Measurements from ENCODE around the gene SMOC1.

Gene SMOC1

DNA sequence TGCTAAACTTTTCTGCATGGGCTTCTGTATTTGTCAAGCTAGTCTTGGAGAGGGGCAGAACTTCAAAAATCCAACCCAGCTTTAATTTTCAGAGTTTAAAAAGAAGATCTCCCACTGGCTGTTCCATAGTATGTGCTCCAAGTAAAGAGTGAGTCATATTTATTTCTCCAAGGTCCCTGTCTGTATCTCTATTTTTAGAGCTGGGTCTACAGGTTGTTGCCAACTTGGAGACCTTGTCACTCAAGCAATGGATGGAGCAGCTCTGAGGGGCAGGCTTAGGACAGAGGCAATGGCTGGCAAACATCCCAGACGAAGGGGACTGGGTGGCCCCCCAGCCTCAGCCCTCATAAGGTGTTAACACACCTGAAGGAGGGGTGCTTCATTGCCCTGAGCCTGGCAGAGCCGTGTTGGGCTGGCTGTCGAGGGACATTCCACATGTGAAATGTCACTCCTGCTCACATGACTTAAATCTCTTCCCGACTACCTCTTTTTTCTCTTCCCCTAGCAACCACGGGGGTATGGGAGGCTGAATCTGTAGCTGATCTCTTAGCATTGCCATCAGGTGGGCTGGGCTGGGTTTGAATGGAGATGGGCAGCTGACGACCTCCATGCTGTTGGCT lies 103.1 kb downstream of the SMOC1 start:
- Mint-ChIP-seq H3K36me3 (ENCODE audit: low read depth) (peaks cover 95% of the 10 kb centered on the region), H3K27me3 (ENCODE audit: low read depth, poor library complexity) (peaks cover 14% of the 10 kb centered on the region), H3K4me3 (no peak overlapping the region), H3K9me3 (peaks cover 5% of the 10 kb centered on the region), H3K27ac (no peak overlapping the region), H3K4me1 (peaks cover 38% of the 10 kb centered on the region)
- TF ChIP-seq, protein P1, sequence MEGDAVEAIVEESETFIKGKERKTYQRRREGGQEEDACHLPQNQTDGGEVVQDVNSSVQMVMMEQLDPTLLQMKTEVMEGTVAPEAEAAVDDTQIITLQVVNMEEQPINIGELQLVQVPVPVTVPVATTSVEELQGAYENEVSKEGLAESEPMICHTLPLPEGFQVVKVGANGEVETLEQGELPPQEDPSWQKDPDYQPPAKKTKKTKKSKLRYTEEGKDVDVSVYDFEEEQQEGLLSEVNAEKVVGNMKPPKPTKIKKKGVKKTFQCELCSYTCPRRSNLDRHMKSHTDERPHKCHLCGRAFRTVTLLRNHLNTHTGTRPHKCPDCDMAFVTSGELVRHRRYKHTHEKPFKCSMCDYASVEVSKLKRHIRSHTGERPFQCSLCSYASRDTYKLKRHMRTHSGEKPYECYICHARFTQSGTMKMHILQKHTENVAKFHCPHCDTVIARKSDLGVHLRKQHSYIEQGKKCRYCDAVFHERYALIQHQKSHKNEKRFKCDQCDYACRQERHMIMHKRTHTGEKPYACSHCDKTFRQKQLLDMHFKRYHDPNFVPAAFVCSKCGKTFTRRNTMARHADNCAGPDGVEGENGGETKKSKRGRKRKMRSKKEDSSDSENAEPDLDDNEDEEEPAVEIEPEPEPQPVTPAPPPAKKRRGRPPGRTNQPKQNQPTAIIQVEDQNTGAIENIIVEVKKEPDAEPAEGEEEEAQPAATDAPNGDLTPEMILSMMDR (IDR thresholded peaks at IDR 0.05), result no peak
- no peak for DNase-seq

GRCh38 chr14:69982886-69983285 lies 103.7 kb downstream of the SMOC1 start:
- Mint-ChIP-seq H3K27me3 (ENCODE audit: low read depth, poor library complexity) (peaks cover 14% of the 10 kb centered on the region), H3K27ac (no peak overlapping the region), H3K4me1 (peaks cover 43% of the 10 kb centered on the region), H3K36me3 (ENCODE audit: low read depth) (peaks cover 95% of the 10 kb centered on the region), H3K9me3 (peaks cover 5% of the 10 kb centered on the region), H3K4me3 (no peak overlapping the region)
- TF ChIP-seq, protein P1 (IDR thresholded peaks at IDR 0.05), result no peak
- DNase-seq, result no peak

DNA sequence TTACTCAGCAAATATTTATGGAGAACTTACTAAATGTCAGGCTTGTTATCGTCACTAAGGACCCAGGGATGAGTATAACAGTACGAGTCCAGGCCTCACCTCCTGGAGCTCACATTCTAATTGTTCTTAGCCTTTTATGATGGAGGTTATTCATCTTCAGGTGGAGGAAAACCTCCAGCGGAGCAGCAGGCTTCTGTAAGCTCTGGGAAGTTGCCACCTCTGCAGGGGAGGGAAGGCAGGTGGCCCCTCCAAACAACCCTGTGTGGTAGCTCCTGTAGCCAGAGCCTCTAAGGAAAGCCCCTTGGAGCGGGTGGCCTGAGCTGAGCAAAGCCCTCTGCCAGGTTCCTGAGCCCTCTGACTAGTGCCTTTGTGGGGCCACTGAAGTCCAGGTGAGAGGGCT lies 104.1 kb downstream of the SMOC1 start:
- TF ChIP-seq, protein P1 (IDR thresholded peaks at IDR 0.05), result no peak
- DNase-seq, result no peak
- Mint-ChIP-seq H3K9me3 (peaks cover 5% of the 10 kb centered on the region), H3K36me3 (ENCODE audit: low read depth) (peaks cover 95% of the 10 kb centered on the region), H3K27ac (peak overlapping the region; percentile 70), H3K27me3 (ENCODE audit: low read depth, poor library complexity) (peaks cover 14% of the 10 kb centered on the region), H3K4me1 (peaks cover 47% of the 10 kb centered on the region), H3K4me3 (no peak overlapping the region)

DNA sequence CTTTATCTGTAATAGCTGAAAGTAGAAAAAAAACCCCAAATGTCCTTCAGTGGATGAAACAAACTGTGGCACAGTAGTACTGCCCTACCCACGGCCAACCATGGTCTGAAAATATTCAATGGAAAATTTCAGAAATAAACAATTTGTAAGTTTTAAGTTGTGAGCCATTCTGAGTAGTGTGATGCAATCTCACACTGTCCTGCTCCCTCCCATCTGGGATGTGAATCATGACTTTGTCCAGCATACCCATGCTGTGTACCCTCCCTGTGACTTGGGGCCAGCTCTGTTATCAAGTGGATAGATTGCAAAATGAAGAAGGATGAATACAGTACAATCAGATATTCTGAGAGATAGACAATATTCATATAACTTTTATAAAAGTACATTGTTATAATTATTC lies 106.2 kb downstream of the SMOC1 start:
- Mint-ChIP-seq H3K4me3 (no peak overlapping the region), H3K4me1 (peaks cover 52% of the 10 kb centered on the region), H3K27ac (no peak overlapping the region), H3K9me3 (peaks cover 5% of the 10 kb centered on the region), H3K36me3 (ENCODE audit: low read depth) (peaks cover 85% of the 10 kb centered on the region), H3K27me3 (ENCODE audit: low read depth, poor library complexity) (peaks cover 17% of the 10 kb centered on the region)
- TF ChIP-seq, protein P1 (IDR thresholded peaks at IDR 0.05), result no peak
- no peak for DNase-seq

- Mint-ChIP-seq H3K9me3 (peaks cover 5% of the 10 kb centered on the region), H3K27me3 (ENCODE audit: low read depth, poor library complexity) (peaks cover 20% of the 10 kb centered on the region), H3K4me1 (peaks cover 49% of the 10 kb centered on the region), H3K4me3 (no peak overlapping the region), H3K27ac (no peak overlapping the region), H3K36me3 (ENCODE audit: low read depth) (peaks cover 76% of the 10 kb centered on the region)
- no peak for DNase-seq
- TF ChIP-seq, protein P1 (IDR thresholded peaks at IDR 0.05), result no peak
These were observed 107.1 kb downstream of the SMOC1 start for GRCh38 chr14:69986336-69986735.
